K562 (cell line): ENCODE data around the gene PCNX3. TPM values are rescaled to one million over a fixed set of nuclear protein-coding genes. Genes with fewer than 3 reads are reported as not detected.

ENCODE experiments used
- ATAC-seq: fragments of 200-7000 bp; cut with Tn5 transposase; 3 replicates; pipeline ENCODE4 v1.9.1; 2020; ENCODE audit warnings: moderate library complexity
- BruUV-seq: library from RNA; stranded (reverse); fragments of 400-500 nt; replicated peaks from 2 replicates; lab custom pipeline; 2021; lab: Mats Ljungman, UMichigan
- CTCF ChIA-PET: fragments of 300-600 bp; formaldehyde crosslinking; extraction: SDS; loops from one replicate; lab custom pipeline; 2021; ENCODE audit warnings: low intra/inter-chr PET ratio; lab: Yijun Ruan, JAX
- POLR2A ChIA-PET: fragments of 300-600, 350-650 bp; sonication (Branson Sonifier 250); formaldehyde crosslinking; extraction: SDS; loops from one replicate; lab custom pipeline; 2021; ENCODE audit warnings: antibody characterized with exemption, inconsistent platforms; lab: Yijun Ruan, JAX
- DNase-seq, 4 experiments: peaks; one replicate each; pipeline versions ENCODE4 v3.0.0 to v3.0.0-alpha.2; 2011 to 2018; ENCODE audit warnings: low spot score in 3 of 4, mixed read lengths in 3 of 4; ENCODE audit errors: extremely low read depth in 1 of 4
- FAIRE-seq: peaks from 2 replicates; lab custom pipeline; 2011; peaks lifted over from hg19 to GRCh38; lab: Jason Lieb, UNC
- H2AFZ ChIP-seq: 2 replicates; pipeline ENCODE4 v1.6.0; 2011; ENCODE audit warnings: low read depth, low read length, control low read depth, inconsistent platforms
- H3K27ac ChIP-seq: fragments of 200-600 bp; 3 replicates; pipeline ENCODE4 v1.8.0; 2011; ENCODE audit warnings: low read depth, mild to moderate bottlenecking, control low read depth, inconsistent platforms, low read length, moderate library complexity, mixed read lengths; ENCODE audit errors: extremely low read depth
- H3K27me3 ChIP-seq, 2 experiments: fragments of 300-600 bp in 1 of 2; 2 replicates in 1 of 2; 3 replicates in 1 of 2; pipeline versions ENCODE4 v1.6.0 to v1.8.0; 2011; ENCODE audit warnings: inconsistent platforms in 2 of 2, low read length in 2 of 2, mild to moderate bottlenecking in 1 of 2, mixed read lengths in 1 of 2, moderate library complexity in 1 of 2; ENCODE audit not compliant: control insufficient read depth in 2 of 2, insufficient read depth in 2 of 2
- H3K36me3 ChIP-seq: fragments of 300-600 bp; 3 replicates; pipeline ENCODE4 v1.8.0; 2011; ENCODE audit warnings: mild to moderate bottlenecking, low read length, inconsistent platforms; ENCODE audit not compliant: control insufficient read depth, insufficient read depth
- H3K4me1 ChIP-seq, 2 experiments: fragments of 200-600 bp in 1 of 2; replicated peaks in 1 of 2; 2 replicates in 1 of 2; 3 replicates in 1 of 2; pipeline versions ENCODE4 v1.5.1 to v1.8.0; 2011; ENCODE audit warnings: inconsistent platforms in 2 of 2, low read length in 2 of 2, mild to moderate bottlenecking in 1 of 2, mixed read lengths in 1 of 2, moderate library complexity in 1 of 2; ENCODE audit not compliant: control insufficient read depth in 2 of 2, insufficient read depth in 2 of 2
- H3K4me2 ChIP-seq: 2 replicates; pipeline ENCODE4 v1.6.1; 2011; ENCODE audit warnings: low read length, control low read depth, inconsistent platforms, mixed read lengths; ENCODE audit not compliant: insufficient read depth
- H3K4me3 ChIP-seq: fragments of 200-600 bp; sonication (generic), shearing (Covaris generic); 2 replicates; pipeline ENCODE4 v1.5.1; 2016; ENCODE audit warnings: control low read depth, inconsistent platforms
- H3K79me2 ChIP-seq: fragments of 200-600 bp; 3 replicates; pipeline ENCODE4 v1.8.0; 2011; ENCODE audit warnings: low read length, inconsistent platforms; ENCODE audit not compliant: control insufficient read depth, insufficient read depth
- H3K9ac ChIP-seq, 2 experiments: 2 replicates each; pipeline versions ENCODE4 v1.6.0 to v1.6.1; 2011; ENCODE audit warnings: low read depth in 2 of 2, low read length in 2 of 2, control low read depth in 1 of 2, inconsistent platforms in 1 of 2, mild to moderate bottlenecking in 1 of 2, mixed read lengths in 1 of 2; ENCODE audit not compliant: insufficient read depth in 1 of 2
- H3K9me1 ChIP-seq: one replicate; pipeline ENCODE4 v1.6.0; 2011; ENCODE audit warnings: inconsistent platforms, mild to moderate bottlenecking, low read length, moderate library complexity; ENCODE audit not compliant: control insufficient read depth, insufficient read depth
- H3K9me3 ChIP-seq: replicated peaks from 2 replicates; pipeline ENCODE4 v1.5.1; 2011; ENCODE audit warnings: low read depth, low read length, inconsistent platforms; ENCODE audit not compliant: control insufficient read depth, insufficient read depth
- H4K20me1 ChIP-seq: replicated peaks from 2 replicates; pipeline ENCODE4 v1.6.1; 2011; ENCODE audit warnings: low read length, inconsistent platforms, mixed read lengths; ENCODE audit not compliant: control insufficient read depth, insufficient read depth
- CCAR2 ChIP-seq: fragments of 200-400 bp; formaldehyde crosslinking; IDR thresholded peaks from 2 replicates; pipeline ENCODE4 v1.6.1; 2017; ENCODE audit warnings: mild to moderate bottlenecking, low read depth, low read length
- DNMT1 ChIP-seq: fragments of 450-650 bp; IDR thresholded peaks from 2 replicates; pipeline ENCODE4 v1.6.1; 2016; ENCODE audit warnings: antibody characterized with exemption, mild to moderate bottlenecking
- ETV6 ChIP-seq, 3 experiments: fragments of 150-350 bp in 1 of 3; sonication (generic) in 1 of 3; formaldehyde crosslinking in 1 of 3; IDR thresholded peaks; 2 replicates each; pipeline versions ENCODE4 v1.6.1 to v1.8.0; 2014 to 2022; ENCODE audit warnings: borderline replicate concordance in 2 of 3, low read depth in 2 of 3, antibody characterized with exemption in 1 of 3, low read length in 1 of 3, mild to moderate bottlenecking in 1 of 3, missing genetic modification reagents in 1 of 3
- FOXJ2 ChIP-seq: fragments of 200-800 bp; sonication (Bioruptor generic); IDR thresholded peaks from 2 replicates; pipeline ENCODE4 v1.6.1; 2016; ENCODE audit warnings: missing genetic modification characterization, missing compliant biosample characterization
- HOXB6 ChIP-seq: fragments of 250-450 bp; sonication (Bioruptor Pico); IDR thresholded peaks from 2 replicates; pipeline ENCODE4 v1.5.1; 2022; ENCODE audit warnings: mild to moderate bottlenecking, borderline replicate concordance
- POLR3A ChIP-seq: IDR thresholded peaks from 2 replicates; pipeline ENCODE4 v1.6.1; 2011; ENCODE audit warnings: borderline replicate concordance, mild to moderate bottlenecking, moderate library complexity; ENCODE audit not compliant: insufficient read length, insufficient read depth; ENCODE audit errors: extremely low read depth
- RBFOX2 ChIP-seq: fragments of 200-400 bp; formaldehyde crosslinking; IDR thresholded peaks from 2 replicates; pipeline ENCODE4 v1.6.1; 2017; ENCODE audit warnings: low read depth, mild to moderate bottlenecking, low read length, moderate library complexity
- TEAD1 ChIP-seq, 2 experiments: fragments of 450-650 bp in 1 of 2; sonication (generic) in 1 of 2; formaldehyde crosslinking; IDR thresholded peaks; 2 replicates each; pipeline versions ENCODE4 v1.4.0 to v1.8.0; 2020 to 2022; ENCODE audit warnings: mild to moderate bottlenecking in 2 of 2, missing genetic modification reagents in 1 of 2
- TRIM28 ChIP-seq: fragments of 450-650 bp; IDR thresholded peaks from 2 replicates; pipeline ENCODE4 v1.6.1; 2017
- ZFP36 ChIP-seq: fragments of 150-350 bp; IDR thresholded peaks from 2 replicates; pipeline ENCODE4 v1.6.1; 2018; ENCODE audit warnings: low read length, low read depth; ENCODE audit not compliant: partially characterized antibody
- ZNF512 ChIP-seq: IDR thresholded peaks from 2 replicates; pipeline ENCODE4 v1.6.1; 2016; ENCODE audit warnings: missing genetic modification characterization, missing compliant biosample characterization
- ZNF75A ChIP-seq: fragments of 450-650 bp; formaldehyde crosslinking; IDR thresholded peaks from 2 replicates; pipeline ENCODE4 v1.4.0; 2020; ENCODE audit warnings: mild to moderate bottlenecking
- WGBS: fragments of 100-300 bp; shearing (Covaris generic); methylation state at CpG from one replicate; pipeline ENCODE4 v1.1.6; 2016; ENCODE audit warnings: low coverage, mixed read lengths; ENCODE audit not compliant: insufficient coverage; ENCODE audit errors: missing lambda C conversion rate; 5-methylcytosine and 5-hydroxymethylcytosine counted together
- in situ Hi-C: fragments of 300-500 bp; cut with MboI; formaldehyde crosslinking; loops from 4 replicates; pipeline ENCODE4 v1.15.0; 2018; ENCODE audit warnings: inconsistent platforms, mixed read lengths
- intact Hi-C: fragments of 100-400 bp; cut with micrococcal nuclease; formaldehyde crosslinking; loops from 2 replicates; pipeline ENCODE4 v1.14.2; 2022
- polyA plus RNA-seq, 8 experiments: library from polyadenylated mRNA; depleted of rRNA in 4 of 8; stranded (reverse) in 5 of 8; unstranded in 3 of 8; fragments of >200 nt; fragmentation: Nextera tagmentation in 2 of 8; fragmentation: Illumina TruSeq in 1 of 8; extraction: Ambion mirVana in 2 of 8; extraction: Trizol in 1 of 8; gene quantifications; 2 replicates each; pipeline versions ENCODE4 v1.2.1 to v1.2.3, GENCODE V29; 2011 to 2014; ENCODE audit warnings: inconsistent platforms in 1 of 8, missing spikeins in 1 of 8
- total RNA-seq, 7 experiments: library from RNA; depleted of rRNA in 6 of 7; stranded (reverse); fragments of >200 nt in 6 of 7; fragmentation: Illumina TruSeq in 2 of 7; extraction: Trizol in 2 of 7; gene quantifications; 2 replicates each; pipeline versions ENCODE4 v1.2.1 to v1.2.3, GENCODE V29; 2011 to 2021; ENCODE audit warnings: low replicate concordance in 1 of 7

Gene PCNX3
- total and polyA plus RNA-seq, 9 of the 15 experiments (the other 6 are each of a cell fraction or from before 2014, with no cell fraction given): 0.11 to 47.8 (median 12.8) TPM

GRCh38 chr11:65617990-65618751 is 2.6 kb downstream of the PCNX3 start:
- no TSS peak for BruUV-seq
- no peaks in the 10 kb centered on the region for H3K9me1 ChIP-seq
- peak overlapping the region in 1 of 2 experiments; percentile 97; a peak in 2 of 4 replicates for H3K9ac ChIP-seq
- H3K36me3 ChIP-seq: peaks cover 59% of the 10 kb centered on the region; the same call in 2 of the 3 replicates
- H2AFZ ChIP-seq: no peak overlapping the region
- H3K4me1 ChIP-seq: peaks cover 8 to 55% of the 10 kb centered on the region in 2 experiments; a peak in 4 of 5 replicates
- H3K27ac ChIP-seq: no peak overlapping the region
- no peak overlapping the region for H3K4me2 ChIP-seq
- H3K9me3 ChIP-seq: no peaks in the 10 kb centered on the region
- TF ChIP-seq RBFOX2: peak; percentile 14; the same call in 1 of the 2 replicates
- no peak for TF ChIP-seq HOXB6 (CRISPR knock-in tag)
- no peak for TF ChIP-seq ZNF75A (CRISPR knock-in tag)
- ATAC-seq (no peak), DNase-seq (no peak), FAIRE-seq (no peak)
- intact Hi-C loops (no loop called here), in situ Hi-C loops (no loop called here)
- WGBS: 94% methylated on average over 29 of the region's 33 CpGs
- no peak overlapping the region for H3K4me3 ChIP-seq
- H3K79me2 ChIP-seq: peaks cover 43% of the 10 kb centered on the region
- ChIA-PET CTCF (no interaction called here), POLR2A (interaction anchor here (0.7 to 1.0 kb wide), 2 partner anchors 9 to 14 kb away, joined by 3 to 5 read pairs; no protein-coding TSS in a partner anchor)
- H3K27me3 ChIP-seq: no peaks in the 10 kb centered on the region
- no peaks in the 10 kb centered on the region; the same call in 1 of the 2 replicates for H4K20me1 ChIP-seq

DNA sequence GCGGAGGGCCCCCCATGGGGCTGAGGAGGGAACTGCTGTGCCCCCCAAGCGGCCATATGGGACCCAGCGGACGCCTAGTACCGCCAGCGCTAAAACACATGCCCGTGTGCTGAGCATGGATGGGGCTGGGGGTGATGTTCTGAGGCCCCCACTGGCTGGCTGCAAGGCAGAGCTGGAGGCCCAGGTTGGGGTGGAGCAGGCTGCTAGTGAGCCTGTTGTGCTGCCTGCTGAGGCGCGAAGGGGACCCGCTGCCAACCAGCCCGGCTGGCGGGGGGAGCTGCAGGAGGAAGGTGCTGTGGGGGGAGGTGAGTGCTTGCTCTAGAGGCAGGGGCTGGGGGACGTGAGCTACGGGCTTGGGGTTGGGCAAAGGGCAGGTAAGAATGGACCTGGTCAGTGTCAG is 3.2 kb downstream of the PCNX3 start:
- ChIA-PET POLR2A (interaction anchor here (0.6 to 0.9 kb wide), 3 partner anchors 12 to 59 kb away, joined by 3 to 4 read pairs (median 3); no protein-coding TSS in a partner anchor), CTCF (no interaction called here)
- Histone ChIP-seq H3K4me2 (no peak overlapping the region), H3K79me2 (peaks cover 37% of the 10 kb centered on the region), H3K27me3 (no peaks in the 10 kb centered on the region), H3K4me1 (peaks cover 6 to 49% of the 10 kb centered on the region in 2 experiments; a peak in 3 of 5 replicates), H3K27ac (no peak overlapping the region), H4K20me1 (no peaks in the 10 kb centered on the region; the same call in 1 of the 2 replicates), H2AFZ (no peak overlapping the region), H3K9ac (no peak overlapping the region), H3K9me3 (no peaks in the 10 kb centered on the region), H3K4me3 (no peak overlapping the region), H3K9me1 (no peaks in the 10 kb centered on the region), H3K36me3 (peaks cover 65% of the 10 kb centered on the region; the same call in 2 of the 3 replicates)
- no peak for FAIRE-seq
- DNase-seq: no peak
- TF ChIP-seq ZFP36: no peak
- TF ChIP-seq ZNF512 (tag): no peak
- no peak for TF ChIP-seq DNMT1
- no peak for TF ChIP-seq TRIM28
- TF ChIP-seq FOXJ2: no peak
- no peak for TF ChIP-seq POLR3A
- no peak for TF ChIP-seq TEAD1 (CRISPR knock-in tag; IDR thresholded peaks at IDR 0.05)
- TF ChIP-seq CCAR2: no peak
- TF ChIP-seq ETV6 (IDR thresholded peaks at IDR 0.05; ENCODE audit: borderline replicate concordance in 1 of 2, low read depth in 2 of 2, low read length in 1 of 2): no peak
- TF ChIP-seq ETV6 (CRISPR knock-in tag; IDR thresholded peaks at IDR 0.05; ENCODE audit: borderline replicate concordance): no peak
- in situ Hi-C loops (no loop called here), intact Hi-C loops (no loop called here)
- WGBS: 92% methylated on average over 14 of the region's 14 CpGs
- no TSS peak for BruUV-seq
- no peak for ATAC-seq
